ENCODE results near the gene TNFAIP8. TPM values are rescaled to one million over a fixed set of nuclear protein-coding genes. Genes with fewer than 3 reads are reported as not detected.
"Not testable (repeated sequence)": the region's sequence is repeated elsewhere in the genome, so short reads cannot be mapped to it uniquely, and the experiment has no call there.

Gene TNFAIP8
- polyA plus RNA-seq, 4 donors, result 8.5 to 12.7 (median 10.9) TPM

GRCh38 chr5:119428166-119428565 lies 72.3 kb downstream of the TNFAIP8 start:
- not testable (repeated sequence) for H3K9me3 ChIP-seq (ENCODE audit: control insufficient read depth in 2 of 2, insufficient read depth in 1 of 2, low read depth in 1 of 2, low read length in 1 of 2); H3K36me3 ChIP-seq (ENCODE audit: control insufficient read depth in 3 of 3, insufficient read depth in 2 of 3, low read depth in 1 of 3, low read length in 3 of 3); DNase-seq; H3K4me3 ChIP-seq (ENCODE audit: low read depth in 1 of 3, low read length in 3 of 3); H3K27ac ChIP-seq (ENCODE audit: low read depth in 1 of 3, low read length in 2 of 3); FAIRE-seq; H3K27me3 ChIP-seq (ENCODE audit: control insufficient read depth in 3 of 3, insufficient read depth in 3 of 3, low read length in 3 of 3); H3K4me1 ChIP-seq (ENCODE audit: control insufficient read depth in 3 of 3, insufficient read depth in 2 of 3, low read depth in 1 of 3, low read length in 2 of 3)
- 41 to 92% (median 63%) methylated on average over 1 of the region's 1 CpG for WGBS, 3 donors

GRCh38 chr5:119428574-119428973 lies 72.8 kb downstream of the TNFAIP8 start:
- not testable (repeated sequence) for FAIRE-seq; H3K4me1 ChIP-seq (ENCODE audit: control insufficient read depth in 3 of 3, insufficient read depth in 2 of 3, low read depth in 1 of 3, low read length in 2 of 3); DNase-seq; H3K9me3 ChIP-seq (ENCODE audit: control insufficient read depth in 2 of 2, insufficient read depth in 1 of 2, low read depth in 1 of 2, low read length in 1 of 2); H3K27ac ChIP-seq (ENCODE audit: low read depth in 1 of 3, low read length in 2 of 3); H3K36me3 ChIP-seq (ENCODE audit: control insufficient read depth in 3 of 3, insufficient read depth in 2 of 3, low read depth in 1 of 3, low read length in 3 of 3); H3K4me3 ChIP-seq (ENCODE audit: low read depth in 1 of 3, low read length in 3 of 3); H3K27me3 ChIP-seq (ENCODE audit: control insufficient read depth in 3 of 3, insufficient read depth in 3 of 3, low read length in 3 of 3)
- 69 to 76% (median 73%) methylated on average over 3 of the region's 3 CpGs for WGBS, 3 donors

GRCh38 chr5:119432674-119433237 lies 76.9 kb downstream of the TNFAIP8 start:
- not testable (repeated sequence) for H3K36me3 ChIP-seq (ENCODE audit: control insufficient read depth in 3 of 3, insufficient read depth in 2 of 3, low read depth in 1 of 3, low read length in 3 of 3); FAIRE-seq; H3K4me3 ChIP-seq (ENCODE audit: low read depth in 1 of 3, low read length in 3 of 3); DNase-seq; H3K27ac ChIP-seq (ENCODE audit: low read depth in 1 of 3, low read length in 2 of 3); H3K4me1 ChIP-seq (ENCODE audit: control insufficient read depth in 3 of 3, insufficient read depth in 2 of 3, low read depth in 1 of 3, low read length in 2 of 3); H3K27me3 ChIP-seq (ENCODE audit: control insufficient read depth in 3 of 3, insufficient read depth in 3 of 3, low read length in 3 of 3)
- peaks cover 0 to 15% of the 10 kb centered on the region in 2 donors for H3K9me3 ChIP-seq (ENCODE audit: control insufficient read depth in 2 of 2, insufficient read depth in 1 of 2, low read depth in 1 of 2, low read length in 1 of 2)
- WGBS, 3 donors, result 87 to 90% (median 89%) methylated on average over 10 of the region's 10 CpGs

GRCh38 chr5:119435436-119436132 lies 79.8 kb downstream of the TNFAIP8 start:
- Histone ChIP-seq H3K27me3 (ENCODE audit: control insufficient read depth in 3 of 3, insufficient read depth in 3 of 3, low read length in 3 of 3) (no peaks in the 10 kb centered on the region), H3K36me3 (ENCODE audit: control insufficient read depth in 3 of 3, insufficient read depth in 2 of 3, low read depth in 1 of 3, low read length in 3 of 3) (no peaks in the 10 kb centered on the region), H3K4me1 (ENCODE audit: control insufficient read depth in 3 of 3, insufficient read depth in 2 of 3, low read depth in 1 of 3, low read length in 2 of 3) (no peaks in the 10 kb centered on the region), H3K9me3 (ENCODE audit: control insufficient read depth in 2 of 2, insufficient read depth in 1 of 2, low read depth in 1 of 2, low read length in 1 of 2) (peaks cover 0 to 15% of the 10 kb centered on the region in 2 donors), H3K27ac (ENCODE audit: low read depth in 1 of 3, low read length in 2 of 3) (no peak overlapping the region), H3K4me3 (ENCODE audit: low read depth in 1 of 3, low read length in 3 of 3) (no peak overlapping the region)
- DNase-seq (peak; percentile 41 to 43), FAIRE-seq (no peak)
- 52 to 55% (median 54%) methylated on average over 8 of the region's 8 CpGs for WGBS, 3 donors

- not testable (repeated sequence) for H3K4me3 ChIP-seq (ENCODE audit: low read depth in 1 of 3, low read length in 3 of 3); FAIRE-seq; H3K9me3 ChIP-seq (ENCODE audit: control insufficient read depth in 2 of 2, insufficient read depth in 1 of 2, low read depth in 1 of 2, low read length in 1 of 2); H3K36me3 ChIP-seq (ENCODE audit: control insufficient read depth in 3 of 3, insufficient read depth in 2 of 3, low read depth in 1 of 3, low read length in 3 of 3); H3K27me3 ChIP-seq (ENCODE audit: control insufficient read depth in 3 of 3, insufficient read depth in 3 of 3, low read length in 3 of 3); H3K27ac ChIP-seq (ENCODE audit: low read depth in 1 of 3, low read length in 2 of 3); H3K4me1 ChIP-seq (ENCODE audit: control insufficient read depth in 3 of 3, insufficient read depth in 2 of 3, low read depth in 1 of 3, low read length in 2 of 3); DNase-seq
- 79 to 86% (median 84%) methylated on average over 3 of the region's 3 CpGs for WGBS, 3 donors
These were observed 82.2 kb downstream of the TNFAIP8 start for GRCh38 chr5:119437785-119438586.

GRCh38 chr5:119438587-119438917 lies 82.7 kb downstream of the TNFAIP8 start:
- not testable (repeated sequence) for H3K9me3 ChIP-seq (ENCODE audit: control insufficient read depth in 2 of 2, insufficient read depth in 1 of 2, low read depth in 1 of 2, low read length in 1 of 2); H3K27ac ChIP-seq (ENCODE audit: low read depth in 1 of 3, low read length in 2 of 3)

GRCh38 chr5:119439140-119439631 lies 83.4 kb downstream of the TNFAIP8 start:
- DNase-seq, result peak; percentile 14 to 71
- H3K4me1 ChIP-seq (ENCODE audit: control insufficient read depth in 3 of 3, insufficient read depth in 2 of 3, low read depth in 1 of 3, low read length in 2 of 3), result no peaks in the 10 kb centered on the region
- H3K27ac ChIP-seq (ENCODE audit: low read depth in 1 of 3, low read length in 2 of 3), result no peak overlapping the region
- WGBS, 3 donors, result 10 to 62% (median 30%) methylated on average over 8 of the region's 8 CpGs
- no peaks in the 10 kb centered on the region for H3K36me3 ChIP-seq (ENCODE audit: control insufficient read depth in 3 of 3, insufficient read depth in 2 of 3, low read depth in 1 of 3, low read length in 3 of 3)
- FAIRE-seq, result no peak
- peak overlapping the region in 1 of 3 donors; percentile 31 for H3K4me3 ChIP-seq (ENCODE audit: low read depth in 1 of 3, low read length in 3 of 3)
- H3K9me3 ChIP-seq (ENCODE audit: control insufficient read depth in 2 of 2, insufficient read depth in 1 of 2, low read depth in 1 of 2, low read length in 1 of 2), result peaks cover 0 to 8% of the 10 kb centered on the region in 2 donors
- H3K27me3 ChIP-seq (ENCODE audit: control insufficient read depth in 3 of 3, insufficient read depth in 3 of 3, low read length in 3 of 3), result no peaks in the 10 kb centered on the region

More at GRCh38 chr5:119438587-119438917, 82.7 kb downstream of the TNFAIP8 start:
- not testable (repeated sequence) for FAIRE-seq; H3K4me3 ChIP-seq (ENCODE audit: low read depth in 1 of 3, low read length in 3 of 3); DNase-seq; H3K4me1 ChIP-seq (ENCODE audit: control insufficient read depth in 3 of 3, insufficient read depth in 2 of 3, low read depth in 1 of 3, low read length in 2 of 3); H3K36me3 ChIP-seq (ENCODE audit: control insufficient read depth in 3 of 3, insufficient read depth in 2 of 3, low read depth in 1 of 3, low read length in 3 of 3); H3K27me3 ChIP-seq (ENCODE audit: control insufficient read depth in 3 of 3, insufficient read depth in 3 of 3, low read length in 3 of 3)
- WGBS, 3 donors, result 16 to 31% (median 21%) methylated on average over 1 of the region's 1 CpG

- H3K4me1 ChIP-seq (ENCODE audit: control insufficient read depth in 3 of 3, insufficient read depth in 2 of 3, low read depth in 1 of 3, low read length in 2 of 3); H3K36me3 ChIP-seq (ENCODE audit: control insufficient read depth in 3 of 3, insufficient read depth in 2 of 3, low read depth in 1 of 3, low read length in 3 of 3); H3K27ac ChIP-seq (ENCODE audit: low read depth in 1 of 3, low read length in 2 of 3); H3K27me3 ChIP-seq (ENCODE audit: control insufficient read depth in 3 of 3, insufficient read depth in 3 of 3, low read length in 3 of 3); H3K9me3 ChIP-seq (ENCODE audit: control insufficient read depth in 2 of 2, insufficient read depth in 1 of 2, low read depth in 1 of 2, low read length in 1 of 2); FAIRE-seq; H3K4me3 ChIP-seq (ENCODE audit: low read depth in 1 of 3, low read length in 3 of 3); DNase-seq: not testable (repeated sequence)
- 40 to 87% (median 56%) methylated on average over 3 of the region's 3 CpGs for WGBS, 3 donors
These were observed 83.8 kb downstream of the TNFAIP8 start for GRCh38 chr5:119439632-119440031.
